Measurements from ENCODE around the gene EFNB1. TPM values are rescaled to one million over a fixed set of nuclear protein-coding genes. Genes with fewer than 3 reads are reported as not detected.

The EFNB1 gene
- total RNA-seq, 1 donor from 2014 or later, result 25.4 TPM

DNA sequence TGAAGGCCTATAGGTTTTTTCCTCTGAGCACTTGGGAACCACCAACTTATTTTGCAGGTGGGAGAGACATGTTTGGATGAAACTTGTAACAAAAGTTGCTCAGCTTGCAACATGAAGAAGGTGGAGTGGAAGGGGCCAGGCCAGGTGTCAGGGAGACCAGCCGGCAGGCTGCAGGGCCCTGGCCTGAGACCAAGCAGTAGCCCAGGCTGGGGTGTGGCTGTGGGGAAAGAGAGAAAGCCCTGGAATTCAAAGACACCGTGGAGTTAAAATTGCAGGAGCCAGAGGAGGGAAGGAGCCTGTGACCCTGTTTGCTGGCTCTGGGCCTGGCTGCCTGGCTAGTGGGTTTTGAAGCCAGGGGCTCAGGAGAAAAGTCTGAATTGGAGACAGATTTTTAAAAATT lies 43.4 kb downstream of the EFNB1 start:
- TF ChIP-seq EZH2phosphoT487 (IDR thresholded peaks at IDR 0.05) (no peak), EZH2 (IDR thresholded peaks at IDR 0.05) (no peak)
- TF ChIP-seq, protein P1, sequence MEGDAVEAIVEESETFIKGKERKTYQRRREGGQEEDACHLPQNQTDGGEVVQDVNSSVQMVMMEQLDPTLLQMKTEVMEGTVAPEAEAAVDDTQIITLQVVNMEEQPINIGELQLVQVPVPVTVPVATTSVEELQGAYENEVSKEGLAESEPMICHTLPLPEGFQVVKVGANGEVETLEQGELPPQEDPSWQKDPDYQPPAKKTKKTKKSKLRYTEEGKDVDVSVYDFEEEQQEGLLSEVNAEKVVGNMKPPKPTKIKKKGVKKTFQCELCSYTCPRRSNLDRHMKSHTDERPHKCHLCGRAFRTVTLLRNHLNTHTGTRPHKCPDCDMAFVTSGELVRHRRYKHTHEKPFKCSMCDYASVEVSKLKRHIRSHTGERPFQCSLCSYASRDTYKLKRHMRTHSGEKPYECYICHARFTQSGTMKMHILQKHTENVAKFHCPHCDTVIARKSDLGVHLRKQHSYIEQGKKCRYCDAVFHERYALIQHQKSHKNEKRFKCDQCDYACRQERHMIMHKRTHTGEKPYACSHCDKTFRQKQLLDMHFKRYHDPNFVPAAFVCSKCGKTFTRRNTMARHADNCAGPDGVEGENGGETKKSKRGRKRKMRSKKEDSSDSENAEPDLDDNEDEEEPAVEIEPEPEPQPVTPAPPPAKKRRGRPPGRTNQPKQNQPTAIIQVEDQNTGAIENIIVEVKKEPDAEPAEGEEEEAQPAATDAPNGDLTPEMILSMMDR (IDR thresholded peaks at IDR 0.05), result no peak
- DNase-seq (ENCODE audit: low spot score), result peak; percentile 8
- Histone ChIP-seq H3K4me1 (peaks cover 10% of the 10 kb centered on the region), H3K27me3 (no peaks in the 10 kb centered on the region), H3K79me2 (ENCODE audit: low read depth) (no peaks in the 10 kb centered on the region), H3K9me3 (ENCODE audit: low read depth) (no peaks in the 10 kb centered on the region), H2AFZ (replicated peaks) (no peak overlapping the region), H3K9ac (no peak overlapping the region), H4K20me1 (ENCODE audit: low read depth) (no peaks in the 10 kb centered on the region), H3K4me2 (no peak overlapping the region), H3K4me3 (no peak overlapping the region), H3K27ac (no peak overlapping the region), H3F3A (ENCODE audit: low read depth) (no peaks in the 10 kb centered on the region), H3K36me3 (no peaks in the 10 kb centered on the region)
- Mint-ChIP-seq H3K4me3 (no peak overlapping the region), H3K36me3 (no peaks in the 10 kb centered on the region), H3K27me3 (ENCODE audit: insufficient read depth, low read depth) (peaks cover 15% of the 10 kb centered on the region), H3K9me3 (peaks cover 5% of the 10 kb centered on the region), H3K4me1 (peaks cover 47% of the 10 kb centered on the region), H3K27ac (no peak overlapping the region)

DNA sequence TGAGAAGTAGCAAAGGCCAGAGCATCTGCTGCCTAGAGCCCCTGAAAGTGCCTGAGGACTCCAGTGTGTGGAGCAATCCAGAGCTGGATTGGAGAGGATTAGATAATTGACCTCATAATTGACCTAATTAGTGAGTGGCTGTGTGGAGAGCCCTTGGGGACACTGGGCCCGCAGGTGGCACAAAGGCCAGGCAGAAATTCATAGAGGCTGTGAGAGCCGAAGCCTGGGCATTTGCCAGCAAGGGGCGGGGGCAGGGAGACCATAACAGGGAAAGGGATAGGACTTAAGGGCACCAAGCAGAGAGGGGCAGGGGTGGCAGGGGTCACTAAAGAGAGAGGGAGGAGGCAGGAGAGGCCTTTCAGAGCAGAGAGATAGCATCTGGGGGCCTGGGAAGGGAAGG lies 45.3 kb downstream of the EFNB1 start:
- Mint-ChIP-seq H3K4me1 (peaks cover 45% of the 10 kb centered on the region), H3K27ac (no peak overlapping the region), H3K36me3 (no peaks in the 10 kb centered on the region), H3K9me3 (peaks cover 5% of the 10 kb centered on the region), H3K27me3 (ENCODE audit: insufficient read depth, low read depth) (peaks cover 13% of the 10 kb centered on the region), H3K4me3 (no peak overlapping the region)
- Histone ChIP-seq H3K9ac (no peak overlapping the region), H3K4me3 (no peak overlapping the region), H3K9me3 (ENCODE audit: low read depth) (no peaks in the 10 kb centered on the region), H3K79me2 (ENCODE audit: low read depth) (no peaks in the 10 kb centered on the region), H3K27ac (no peak overlapping the region), H2AFZ (replicated peaks) (no peak overlapping the region), H3K27me3 (peaks cover 8% of the 10 kb centered on the region), H4K20me1 (ENCODE audit: low read depth) (no peaks in the 10 kb centered on the region), H3K4me2 (no peak overlapping the region), H3K4me1 (peaks cover 6% of the 10 kb centered on the region), H3K36me3 (no peaks in the 10 kb centered on the region), H3F3A (ENCODE audit: low read depth) (no peaks in the 10 kb centered on the region)
- no peak for DNase-seq (ENCODE audit: low spot score)
- TF ChIP-seq EZH2phosphoT487 (IDR thresholded peaks at IDR 0.05), result no peak
- no peak for TF ChIP-seq EZH2 (IDR thresholded peaks at IDR 0.05)
- TF ChIP-seq, protein P1 (IDR thresholded peaks at IDR 0.05), result no peak

DNA sequence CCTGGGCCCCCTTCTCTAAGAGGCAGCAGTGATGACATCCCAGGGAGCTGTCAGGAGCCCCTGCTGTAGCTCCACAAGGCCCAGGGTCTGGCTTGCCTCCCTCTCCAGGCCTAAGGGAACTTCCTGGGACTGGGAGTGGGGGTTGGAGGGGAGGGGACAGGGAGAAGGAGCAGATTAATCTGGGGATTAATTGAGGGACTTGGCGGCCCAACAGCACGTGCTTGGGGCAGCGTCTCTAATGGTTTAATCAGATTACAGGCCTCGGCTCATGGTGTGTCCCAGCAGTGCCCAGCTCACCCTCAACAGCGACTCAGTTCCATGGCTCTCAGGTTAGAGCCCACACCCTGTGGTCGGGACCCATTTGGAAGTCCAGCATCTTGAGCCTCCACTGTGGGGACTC lies 47.9 kb downstream of the EFNB1 start:
- no peaks in the 10 kb centered on the region for H3K36me3 ChIP-seq
- H2AFZ ChIP-seq (replicated peaks), result no peak overlapping the region
- Mint-ChIP-seq H3K4me3 (no peak overlapping the region), H3K9me3 (peaks cover 5% of the 10 kb centered on the region), H3K27me3 (ENCODE audit: insufficient read depth, low read depth) (peaks cover 9% of the 10 kb centered on the region), H3K36me3 (no peaks in the 10 kb centered on the region), H3K4me1 (peaks cover 55% of the 10 kb centered on the region), H3K27ac (no peak overlapping the region)
- no peaks in the 10 kb centered on the region for H4K20me1 ChIP-seq (ENCODE audit: low read depth)
- H3K4me1 ChIP-seq, result peaks cover 17% of the 10 kb centered on the region
- H3K27me3 ChIP-seq, result peaks cover 8% of the 10 kb centered on the region
- TF ChIP-seq, protein P1 (IDR thresholded peaks at IDR 0.05), result no peak
- TF ChIP-seq EZH2phosphoT487 (IDR thresholded peaks at IDR 0.05) (no peak), EZH2 (IDR thresholded peaks at IDR 0.05) (no peak)
- H3K4me2 ChIP-seq, result no peak overlapping the region
- H3K27ac ChIP-seq, result no peak overlapping the region
- DNase-seq (ENCODE audit: low spot score), result peak; percentile 66
- no peak overlapping the region for H3K9ac ChIP-seq
- H3K79me2 ChIP-seq (ENCODE audit: low read depth), result no peaks in the 10 kb centered on the region
- no peak overlapping the region for H3K4me3 ChIP-seq
- no peaks in the 10 kb centered on the region for H3K9me3 ChIP-seq (ENCODE audit: low read depth)
- peaks cover 23% of the 10 kb centered on the region for H3F3A ChIP-seq (ENCODE audit: low read depth)

All from neural progenitor cell (in vitro differentiated cells).